SK-N-MC (cell line): ENCODE data around the gene FILIP1L.

ENCODE experiments used
- EZH2 ChIP-seq: fragments of 200-600 bp; sonication (generic); IDR thresholded peaks from one replicate; pipeline ENCODE4 v1.6.1; 2017; ENCODE audit warnings: antibody characterized with exemption
- POLR2AphosphoS5 ChIP-seq: IDR thresholded peaks from 2 replicates; pipeline ENCODE4 v1.6.1; 2012; ENCODE audit warnings: mild to moderate bottlenecking, low read depth, low read length, borderline replicate concordance

DNA sequence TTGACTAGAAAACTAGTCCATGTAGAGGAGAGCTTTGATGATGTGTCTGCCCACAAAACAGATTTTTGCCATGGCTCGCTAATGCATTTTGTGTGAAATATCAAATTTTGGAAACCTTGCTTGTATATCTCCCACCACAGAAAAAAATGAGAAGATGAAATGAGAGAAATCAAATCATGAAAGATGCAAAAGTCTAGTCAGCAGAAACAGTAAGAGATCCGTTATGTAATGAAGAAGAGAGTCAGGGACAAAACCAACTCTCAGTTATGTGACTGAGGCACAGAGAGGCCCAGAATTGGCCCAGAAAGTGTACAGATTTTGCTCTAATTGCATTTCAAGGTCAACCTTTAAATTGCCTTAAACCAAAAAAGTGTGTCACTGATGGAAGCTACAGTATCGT, 107.0 kb downstream of the FILIP1L start:
- TF ChIP-seq EZH2, result no peak
- no peak for TF ChIP-seq POLR2AphosphoS5
